Keratinocyte (primary cell): ENCODE measurements around the gene USP37. TPM values are rescaled to one million over a fixed set of nuclear protein-coding genes. Genes with fewer than 3 reads are reported as not detected.

Experiments used
- DNase-seq: peaks from one replicate; pipeline ENCODE4 v3.0.0-alpha.2; 2011; ENCODE audit warnings: low read depth, missing footprints, low spot score
- FAIRE-seq: peaks from 2 replicates; lab custom pipeline; 2011; peaks lifted over from hg19 to GRCh38; lab: Jason Lieb, UNC
- H2AFZ ChIP-seq: 2 replicates; pipeline ENCODE4 v1.6.0; 2012; ENCODE audit warnings: low read length, control low read depth, inconsistent platforms; ENCODE audit not compliant: control insufficient read depth
- H3K27ac ChIP-seq: 2 replicates; pipeline ENCODE4 v1.5.1; 2011; ENCODE audit warnings: low read length; ENCODE audit not compliant: control insufficient read depth, insufficient read depth
- H3K27me3 ChIP-seq: 3 replicates; pipeline ENCODE4 v1.6.0; 2011; ENCODE audit warnings: low read length; ENCODE audit not compliant: control insufficient read depth, insufficient read depth; ENCODE audit errors: extremely low read depth
- H3K36me3 ChIP-seq, 2 experiments: 2 replicates in 1 of 2; 3 replicates in 1 of 2; pipeline ENCODE4 v1.5.1; 2011; ENCODE audit warnings: low read length in 2 of 2, mild to moderate bottlenecking in 1 of 2; ENCODE audit not compliant: control insufficient read depth in 2 of 2, insufficient read depth in 2 of 2; ENCODE audit errors: extremely low read depth in 1 of 2
- H3K4me1 ChIP-seq: 3 replicates; pipeline ENCODE4 v1.5.1; 2011; ENCODE audit warnings: low read length; ENCODE audit not compliant: control insufficient read depth, insufficient read depth; ENCODE audit errors: extremely low read depth
- H3K4me2 ChIP-seq: 3 replicates; pipeline ENCODE4 v1.6.0; 2011; ENCODE audit warnings: low read depth, low read length; ENCODE audit not compliant: control insufficient read depth, insufficient read depth; ENCODE audit errors: extremely low read depth
- H3K4me3 ChIP-seq, 3 experiments: fragments of 200-600 bp in 1 of 3; sonication (generic) in 1 of 3; 2 replicates in 2 of 3; 3 replicates in 1 of 3; pipeline ENCODE4 v1.5.1; 2011 to 2016; ENCODE audit warnings: low read length in 3 of 3, mild to moderate bottlenecking in 3 of 3, control low read depth in 2 of 3, inconsistent platforms in 1 of 3, low read depth in 1 of 3, mixed read lengths in 1 of 3, mixed run types in 1 of 3, moderate library complexity in 1 of 3; ENCODE audit not compliant: control insufficient read depth in 2 of 3, insufficient read depth in 2 of 3; ENCODE audit errors: extremely low read depth in 1 of 3
- H3K79me2 ChIP-seq: 2 replicates; pipeline ENCODE4 v1.6.0; 2012; ENCODE audit warnings: low read length; ENCODE audit not compliant: control insufficient read depth, insufficient read depth
- H3K9ac ChIP-seq: 3 replicates; pipeline ENCODE4 v1.6.0; 2011; ENCODE audit warnings: low read length; ENCODE audit not compliant: control insufficient read depth, insufficient read depth; ENCODE audit errors: extremely low read depth
- H3K9me1 ChIP-seq: 3 replicates; pipeline ENCODE4 v1.6.0; 2011; ENCODE audit warnings: low read length; ENCODE audit not compliant: control insufficient read depth, insufficient read depth; ENCODE audit errors: extremely low read depth
- H3K9me3 ChIP-seq: 2 replicates; pipeline ENCODE4 v1.5.1; 2012; ENCODE audit warnings: low read depth, low read length; ENCODE audit not compliant: control insufficient read depth
- H4K20me1 ChIP-seq: 3 replicates; pipeline ENCODE4 v1.6.0; 2011; ENCODE audit warnings: low read length; ENCODE audit not compliant: control insufficient read depth, insufficient read depth; ENCODE audit errors: extremely low read depth
- EZH2 ChIP-seq: IDR thresholded peaks from one replicate; pipeline ENCODE4 v1.6.1; 2012; ENCODE audit warnings: inconsistent platforms, mild to moderate bottlenecking, low read length, moderate library complexity
- dilution Hi-C: fragments of 300-500 bp; cut with MboI; formaldehyde crosslinking; loops from one replicate; pipeline ENCODE4 v1.7.0; 2020; ENCODE audit warnings: low sequenced_read_pairs; ENCODE audit not compliant: extremely low pct_ligation_motif_present
- polyA plus RNA-seq, 5 experiments: library from polyadenylated mRNA; depleted of rRNA in 3 of 5; stranded (reverse) in 3 of 5; stranded (forward) in 1 of 5; unstranded in 1 of 5; fragments of >200 nt; gene quantifications; 1 replicate in 1 of 5; 2 replicates in 3 of 5; 3 replicates in 1 of 5; pipeline versions ENCODE4 v1.2.1 to v1.2.3, GENCODE V29; 2011 to 2012; ENCODE audit warnings: missing spikeins in 2 of 5, low read depth in 1 of 5, low replicate concordance in 1 of 5
- small RNA-seq, 3 experiments: library from RNA; depleted of rRNA; stranded (forward); fragments of <200 nt; gene quantifications; one replicate each; pipeline ENCODE3, GENCODE V24; 2012; ENCODE audit warnings: low read depth in 3 of 3, low replicate concordance in 1 of 3; ENCODE audit not compliant: insufficient read length in 3 of 3
- TF ChIP-seq, protein P1 (sequence below), 3 experiments: IDR thresholded peaks in 1 of 3; conservative IDR thresholded peaks in 1 of 3; optimal IDR thresholded peaks in 1 of 3; 2 replicates in 2 of 3; 3 replicates in 1 of 3; pipeline versions ENCODE3 to v1.5.1; 2011; ENCODE audit warnings: low read length in 3 of 3, mild to moderate bottlenecking in 3 of 3, moderate library complexity in 2 of 3, control low read depth in 1 of 3, inconsistent platforms in 1 of 3; ENCODE audit not compliant: insufficient read depth in 2 of 3; ENCODE audit errors: extremely low read depth in 1 of 3

Gene USP37
- polyA plus RNA-seq, 1 donor (not counting 4 experiments of a cell fraction or from before 2014, with no cell fraction given) = 4.2 TPM

GRCh38 chr2:218400930-218401881 lies 166.9 kb downstream of the USP37 start:
- Histone ChIP-seq H3K4me3 (peak overlapping the region; percentile 70 to 89 (median 82)), H3K79me2 (peaks cover 26% of the 10 kb centered on the region), H3K9me1 (no peaks in the 10 kb centered on the region), H4K20me1 (no peaks in the 10 kb centered on the region), H3K4me1 (peaks cover 35% of the 10 kb centered on the region), H3K36me3 (peaks cover 12 to 13% of the 10 kb centered on the region in 2 experiments), H3K27ac (no peak overlapping the region), H3K9me3 (no peaks in the 10 kb centered on the region), H3K9ac (peak overlapping the region; percentile 81), H3K4me2 (peak overlapping the region; percentile 85), H2AFZ (no peak overlapping the region), H3K27me3 (no peaks in the 10 kb centered on the region)
- FAIRE-seq (no peak), DNase-seq (no peak)
- dilution Hi-C loops = no loop called here
- no peak for TF ChIP-seq EZH2
- TF ChIP-seq, protein P1, sequence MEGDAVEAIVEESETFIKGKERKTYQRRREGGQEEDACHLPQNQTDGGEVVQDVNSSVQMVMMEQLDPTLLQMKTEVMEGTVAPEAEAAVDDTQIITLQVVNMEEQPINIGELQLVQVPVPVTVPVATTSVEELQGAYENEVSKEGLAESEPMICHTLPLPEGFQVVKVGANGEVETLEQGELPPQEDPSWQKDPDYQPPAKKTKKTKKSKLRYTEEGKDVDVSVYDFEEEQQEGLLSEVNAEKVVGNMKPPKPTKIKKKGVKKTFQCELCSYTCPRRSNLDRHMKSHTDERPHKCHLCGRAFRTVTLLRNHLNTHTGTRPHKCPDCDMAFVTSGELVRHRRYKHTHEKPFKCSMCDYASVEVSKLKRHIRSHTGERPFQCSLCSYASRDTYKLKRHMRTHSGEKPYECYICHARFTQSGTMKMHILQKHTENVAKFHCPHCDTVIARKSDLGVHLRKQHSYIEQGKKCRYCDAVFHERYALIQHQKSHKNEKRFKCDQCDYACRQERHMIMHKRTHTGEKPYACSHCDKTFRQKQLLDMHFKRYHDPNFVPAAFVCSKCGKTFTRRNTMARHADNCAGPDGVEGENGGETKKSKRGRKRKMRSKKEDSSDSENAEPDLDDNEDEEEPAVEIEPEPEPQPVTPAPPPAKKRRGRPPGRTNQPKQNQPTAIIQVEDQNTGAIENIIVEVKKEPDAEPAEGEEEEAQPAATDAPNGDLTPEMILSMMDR (optimal IDR thresholded peaks at IDR 0.05 in 1 of 3, IDR thresholded peaks at IDR 0.05 in 1 of 3, conservative IDR thresholded peaks at IDR 0.05 in 1 of 3; ENCODE audit: extremely low read depth in 1 of 3, insufficient read depth in 2 of 3, low read length in 3 of 3) = no peak

Small RNA genes lying within 50 kb of the gene (small RNA-seq; reads per million reads assigned to genes)
- gene MIR26B (200 to 4,047 (median 1,995) reads per million in 3 experiments), gene RNU6-136P (0 reads per million in 3 experiments)

Other genes starting within 250 kb of the USP37 start
- not detected in 3 replicates for gene CATIP, start 211.5 kb downstream of the USP37 start, polyA plus RNA-seq
- 0.46 to 1.2 TPM (median 0.70 TPM) in 3 replicates for gene SLC11A1, start 186.1 kb downstream of the USP37 start, polyA plus RNA-seq
- 38.7 to 47.1 TPM (median 46.4 TPM) in 3 replicates for gene CTDSP1, start 168.5 kb downstream of the USP37 start, polyA plus RNA-seq
- not detected in 3 replicates for gene VIL1, start 149.2 kb downstream of the USP37 start, polyA plus RNA-seq
- gene CNOT9, start 488 bp upstream of the USP37 start, polyA plus RNA-seq = 41.9 to 66.7 TPM (median 48.1 TPM) in 3 replicates
- 10.2 to 15.3 TPM (median 13.2 TPM) in 3 replicates for gene PLCD4, start 39.5 kb upstream of the USP37 start, polyA plus RNA-seq
- gene ZNF142, start 91.3 kb upstream of the USP37 start, polyA plus RNA-seq = 4.3 to 11.9 TPM (median 4.5 TPM) in 3 replicates
- 56.6 to 62.3 TPM (median 57.7 TPM) in 3 replicates for gene BCS1L, start 91.3 kb upstream of the USP37 start, polyA plus RNA-seq
- gene RNF25, start 103.7 kb upstream of the USP37 start, polyA plus RNA-seq = 65.0 to 107 TPM (median 82.5 TPM) in 3 replicates
- gene STK36, start 103.7 kb upstream of the USP37 start, polyA plus RNA-seq = 17.3 to 25.4 TPM (median 19.0 TPM) in 3 replicates
- gene TTLL4, start 142.5 kb upstream of the USP37 start, polyA plus RNA-seq = 19.6 to 26.3 TPM (median 20.1 TPM) in 3 replicates
- 0.12 to 0.27 TPM (median 0.19 TPM) in 3 replicates for gene CYP27A1, start 213.8 kb upstream of the USP37 start, polyA plus RNA-seq